Neural cell (in vitro differentiated cells): ENCODE results near the gene AKR1E2.

Source experiments
- CTCF ChIP-seq: fragments of 450-650 bp; IDR thresholded peaks from 2 replicates; pipeline ENCODE4 v1.5.1; 2014; ENCODE audit warnings: antibody characterized with exemption, mild to moderate bottlenecking, moderate library complexity; ENCODE audit not compliant: poor library complexity, severe bottlenecking
- EP300 ChIP-seq: fragments of 450-650 bp; conservative IDR thresholded peaks from 2 replicates; pipeline ENCODE4 v1.6.1; 2014; ENCODE audit warnings: antibody characterized with exemption, mild to moderate bottlenecking, moderate library complexity; ENCODE audit not compliant: poor library complexity, severe bottlenecking

- TF ChIP-seq CTCF (no peak), EP300 (no peak)
These were observed 61.5 kb downstream of the AKR1E2 start for GRCh38 chr10:4887501-4887900.
